HepG2 (cell line): ENCODE results near the gene RAC3. TPM values are rescaled to one million over a fixed set of nuclear protein-coding genes. Genes with fewer than 3 reads are reported as not detected.

Experiments
- BCLAF1 ChIP-seq: fragments of 450-650 bp; IDR thresholded peaks from 2 replicates; pipeline ENCODE4 v1.6.1; 2017; ENCODE audit warnings: mild to moderate bottlenecking
- CENPT ChIP-seq: sonication (generic); formaldehyde crosslinking; IDR thresholded peaks from 2 replicates; pipeline ENCODE4 v1.8.0; 2022; ENCODE audit warnings: low read depth, mild to moderate bottlenecking, moderate library complexity, missing genetic modification reagents
- DDIT3 ChIP-seq: sonication (generic); formaldehyde crosslinking; IDR thresholded peaks from 2 replicates; pipeline ENCODE4 v1.4.0; 2020; ENCODE audit warnings: mild to moderate bottlenecking, missing genetic modification reagents
- FIP1L1 ChIP-seq: fragments of 200-400 bp; formaldehyde crosslinking; IDR thresholded peaks from 2 replicates; pipeline ENCODE4 v1.6.1; 2018; ENCODE audit warnings: low read depth, mild to moderate bottlenecking, low read length, moderate library complexity, borderline replicate concordance; ENCODE audit not compliant: insufficient read depth
- FOXK2 ChIP-seq: fragments of 450-650 bp; IDR thresholded peaks from 2 replicates; pipeline ENCODE4 v1.6.1; 2016
- HOXA3 ChIP-seq: sonication (generic); formaldehyde crosslinking; IDR thresholded peaks from 2 replicates; pipeline ENCODE4 v1.5.0; 2020; ENCODE audit warnings: missing genetic modification reagents
- LBX2 ChIP-seq: sonication (generic); formaldehyde crosslinking; IDR thresholded peaks from 2 replicates; pipeline ENCODE4 v1.5.0; 2020; ENCODE audit warnings: missing genetic modification reagents, mild to moderate bottlenecking, borderline replicate concordance
- MED8 ChIP-seq: sonication (generic); formaldehyde crosslinking; IDR thresholded peaks from 2 replicates; pipeline ENCODE4 v1.8.1; 2023; ENCODE audit warnings: mild to moderate bottlenecking, missing genetic modification reagents; ENCODE audit not compliant: insufficient replicate concordance
- MIER2 ChIP-seq: IDR thresholded peaks from 2 replicates; pipeline ENCODE4 v1.6.1; 2016; ENCODE audit warnings: missing biosample characterization, missing genetic modification reagents
- MIER3 ChIP-seq: IDR thresholded peaks from 2 replicates; pipeline ENCODE4 v1.6.1; 2016; ENCODE audit warnings: missing compliant biosample characterization, borderline replicate concordance
- NFE2 ChIP-seq: sonication (generic); formaldehyde crosslinking; IDR thresholded peaks from 2 replicates; pipeline ENCODE4 v1.4.0; 2020; ENCODE audit warnings: missing genetic modification reagents
- PHF5A ChIP-seq: IDR thresholded peaks from one replicate; pipeline ENCODE4 v1.6.1; 2018; ENCODE audit warnings: low read depth, missing genetic modification reagents; ENCODE audit not compliant: unreplicated experiment
- RXRA ChIP-seq: sonication (generic); formaldehyde crosslinking; IDR thresholded peaks from 2 replicates; pipeline ENCODE4 v1.5.1; 2020; ENCODE audit warnings: missing genetic modification reagents
- SOX13 ChIP-seq, 3 experiments: fragments of 450-650 bp in 1 of 3; sonication (generic) in 1 of 3; formaldehyde crosslinking in 1 of 3; IDR thresholded peaks in 2 of 3; conservative IDR thresholded peaks in 1 of 3; 2 replicates each; pipeline versions ENCODE4 v1.5.0 to v1.6.1; 2016 to 2020; ENCODE audit warnings: antibody characterized with exemption in 1 of 3, mild to moderate bottlenecking in 1 of 3, missing compliant biosample characterization in 1 of 3, missing genetic modification reagents in 1 of 3, moderate library complexity in 1 of 3
- ZNF143 ChIP-seq: sonication (generic); formaldehyde crosslinking; IDR thresholded peaks from 2 replicates; pipeline ENCODE4 v1.4.0; 2020; ENCODE audit warnings: missing genetic modification reagents
- ZNF367 ChIP-seq: sonication (generic); formaldehyde crosslinking; IDR thresholded peaks from 2 replicates; pipeline ENCODE4 v1.4.0; 2020; ENCODE audit warnings: missing genetic modification reagents, borderline replicate concordance
- ZNF563 ChIP-seq: sonication (generic); formaldehyde crosslinking; IDR thresholded peaks from 2 replicates; pipeline ENCODE4 v1.8.0; 2022; ENCODE audit warnings: mild to moderate bottlenecking, moderate library complexity, missing genetic modification reagents
- ZNF605 ChIP-seq: sonication (generic); formaldehyde crosslinking; IDR thresholded peaks from 2 replicates; pipeline ENCODE4 v1.8.0; 2022; ENCODE audit warnings: mild to moderate bottlenecking, missing genetic modification reagents
- ZNF652 ChIP-seq: IDR thresholded peaks from 2 replicates; pipeline ENCODE4 v1.6.1; 2016; ENCODE audit warnings: low read depth, borderline replicate concordance
- ZNF768 ChIP-seq: sonication (generic); formaldehyde crosslinking; IDR thresholded peaks from 2 replicates; pipeline ENCODE4 v1.4.0; 2020; ENCODE audit warnings: missing genetic modification reagents
- polyA plus RNA-seq, 8 experiments: library from polyadenylated mRNA; depleted of rRNA in 3 of 8; stranded (reverse) in 7 of 8; unstranded in 1 of 8; fragments of >200 nt; fragmentation: Illumina TruSeq in 4 of 8; extraction: Trizol in 4 of 8; gene quantifications; 2 replicates each; pipeline versions ENCODE4 v1.2.1 to v1.2.3, GENCODE V29; 2011 to 2016; ENCODE audit warnings: low read depth in 4 of 8, missing spikeins in 1 of 8, mixed read lengths in 1 of 8; ENCODE audit not compliant: insufficient read depth in 1 of 8
- total RNA-seq, 5 experiments: library from RNA; depleted of rRNA; stranded (reverse); fragments of >200 nt; fragmentation: Illumina TruSeq; extraction: Trizol; gene quantifications; 2 replicates each; pipeline ENCODE4 v1.2.3, GENCODE V29; 2016; ENCODE audit warnings: low read depth in 1 of 5
- TF ChIP-seq, protein P1 (sequence below): IDR thresholded peaks from 2 replicates; pipeline ENCODE4 v1.6.1; 2016; ENCODE audit warnings: low read depth, missing genetic modification reagents, missing compliant biosample characterization

Gene RAC3
- total and polyA plus RNA-seq, 2 of the 13 experiments (the other 11 are each of a cell fraction or from before 2014, with no cell fraction given) = 10.5 to 21.3 TPM

- TF ChIP-seq HOXA3 (CRISPR knock-in tag) (peak; percentile 47; the same call in 1 of the 2 replicates), ZNF143 (CRISPR knock-in tag) (no peak), DDIT3 (CRISPR knock-in tag) (no peak), FIP1L1 (no peak), MIER3 (no peak), SOX13 (IDR thresholded peaks at IDR 0.05) (no peak), SOX13 (CRISPR knock-in tag; conservative IDR thresholded peaks at IDR 0.05 in 1 of 2, IDR thresholded peaks at IDR 0.05 in 1 of 2) (no peak), BCLAF1 (no peak), MIER2 (no peak), MED8 (peak; percentile 29), PHF5A (no peak), ZNF563 (no peak), FOXK2 (no peak), ZNF605 (CRISPR knock-in tag) (no peak), CENPT (CRISPR knock-in tag) (0 out of 2 replicates have a peak, but pooled peaks have one; percentile 31), ZNF652 (CRISPR knock-in tag) (no peak), NFE2 (CRISPR knock-in tag) (no peak), LBX2 (CRISPR knock-in tag) (no peak), ZNF768 (no peak), ZNF367 (CRISPR knock-in tag) (no peak), RXRA (no peak)
- TF ChIP-seq, protein P1, sequence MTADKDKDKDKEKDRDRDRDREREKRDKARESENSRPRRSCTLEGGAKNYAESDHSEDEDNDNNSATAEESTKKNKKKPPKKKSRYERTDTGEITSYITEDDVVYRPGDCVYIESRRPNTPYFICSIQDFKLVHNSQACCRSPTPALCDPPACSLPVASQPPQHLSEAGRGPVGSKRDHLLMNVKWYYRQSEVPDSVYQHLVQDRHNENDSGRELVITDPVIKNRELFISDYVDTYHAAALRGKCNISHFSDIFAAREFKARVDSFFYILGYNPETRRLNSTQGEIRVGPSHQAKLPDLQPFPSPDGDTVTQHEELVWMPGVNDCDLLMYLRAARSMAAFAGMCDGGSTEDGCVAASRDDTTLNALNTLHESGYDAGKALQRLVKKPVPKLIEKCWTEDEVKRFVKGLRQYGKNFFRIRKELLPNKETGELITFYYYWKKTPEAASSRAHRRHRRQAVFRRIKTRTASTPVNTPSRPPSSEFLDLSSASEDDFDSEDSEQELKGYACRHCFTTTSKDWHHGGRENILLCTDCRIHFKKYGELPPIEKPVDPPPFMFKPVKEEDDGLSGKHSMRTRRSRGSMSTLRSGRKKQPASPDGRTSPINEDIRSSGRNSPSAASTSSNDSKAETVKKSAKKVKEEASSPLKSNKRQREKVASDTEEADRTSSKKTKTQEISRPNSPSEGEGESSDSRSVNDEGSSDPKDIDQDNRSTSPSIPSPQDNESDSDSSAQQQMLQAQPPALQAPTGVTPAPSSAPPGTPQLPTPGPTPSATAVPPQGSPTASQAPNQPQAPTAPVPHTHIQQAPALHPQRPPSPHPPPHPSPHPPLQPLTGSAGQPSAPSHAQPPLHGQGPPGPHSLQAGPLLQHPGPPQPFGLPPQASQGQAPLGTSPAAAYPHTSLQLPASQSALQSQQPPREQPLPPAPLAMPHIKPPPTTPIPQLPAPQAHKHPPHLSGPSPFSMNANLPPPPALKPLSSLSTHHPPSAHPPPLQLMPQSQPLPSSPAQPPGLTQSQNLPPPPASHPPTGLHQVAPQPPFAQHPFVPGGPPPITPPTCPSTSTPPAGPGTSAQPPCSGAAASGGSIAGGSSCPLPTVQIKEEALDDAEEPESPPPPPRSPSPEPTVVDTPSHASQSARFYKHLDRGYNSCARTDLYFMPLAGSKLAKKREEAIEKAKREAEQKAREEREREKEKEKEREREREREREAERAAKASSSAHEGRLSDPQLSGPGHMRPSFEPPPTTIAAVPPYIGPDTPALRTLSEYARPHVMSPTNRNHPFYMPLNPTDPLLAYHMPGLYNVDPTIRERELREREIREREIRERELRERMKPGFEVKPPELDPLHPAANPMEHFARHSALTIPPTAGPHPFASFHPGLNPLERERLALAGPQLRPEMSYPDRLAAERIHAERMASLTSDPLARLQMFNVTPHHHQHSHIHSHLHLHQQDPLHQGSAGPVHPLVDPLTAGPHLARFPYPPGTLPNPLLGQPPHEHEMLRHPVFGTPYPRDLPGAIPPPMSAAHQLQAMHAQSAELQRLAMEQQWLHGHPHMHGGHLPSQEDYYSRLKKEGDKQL (CRISPR knock-in tag) = no peak
Observed at GRCh38 chr17:82076785-82077591, 45.5 kb downstream of the RAC3 start (continued).
